ES-I3 (cell line): ENCODE measurements around the gene PITX1.

Experiments
- H3K36me3 ChIP-seq: 2 replicates; pipeline ENCODE4 v1.6.1; 2013; ENCODE audit warnings: mild to moderate bottlenecking, low read length, control low read depth, moderate library complexity; ENCODE audit not compliant: insufficient read depth
- H3K4me1 ChIP-seq: 2 replicates; pipeline ENCODE4 v1.6.1; 2013; ENCODE audit warnings: mild to moderate bottlenecking, control low read depth, low read length; ENCODE audit not compliant: insufficient read depth
- H3K9ac ChIP-seq: 2 replicates; pipeline ENCODE4 v1.6.1; 2013; ENCODE audit warnings: low read depth, mild to moderate bottlenecking, low read length, moderate library complexity
- H3K9me3 ChIP-seq: 2 replicates; pipeline ENCODE4 v1.6.1; 2013; ENCODE audit warnings: mild to moderate bottlenecking, low read length, moderate library complexity; ENCODE audit not compliant: control insufficient read depth, insufficient read depth

PITX1 gene

GRCh38 chr5:135041145-135041587, 7.1 kb upstream of the PITX1 start:
- Histone ChIP-seq H3K9ac (peak overlapping the region; percentile 45; the same call in 1 of the 2 replicates), H3K4me1 (no peaks in the 10 kb centered on the region; the same call in 1 of the 2 replicates)

GRCh38 chr5:135040333-135041144, 6.5 kb upstream of the PITX1 start:
- H3K9ac ChIP-seq: peak overlapping the region; percentile 45; the same call in 1 of the 2 replicates
- H3K36me3 ChIP-seq: no peaks in the 10 kb centered on the region
- no peaks in the 10 kb centered on the region for H3K9me3 ChIP-seq
- no peaks in the 10 kb centered on the region; the same call in 1 of the 2 replicates for H3K4me1 ChIP-seq

More at GRCh38 chr5:135041145-135041587, 7.1 kb upstream of the PITX1 start:
- Histone ChIP-seq H3K9me3 (no peaks in the 10 kb centered on the region), H3K36me3 (no peaks in the 10 kb centered on the region)

DNA sequence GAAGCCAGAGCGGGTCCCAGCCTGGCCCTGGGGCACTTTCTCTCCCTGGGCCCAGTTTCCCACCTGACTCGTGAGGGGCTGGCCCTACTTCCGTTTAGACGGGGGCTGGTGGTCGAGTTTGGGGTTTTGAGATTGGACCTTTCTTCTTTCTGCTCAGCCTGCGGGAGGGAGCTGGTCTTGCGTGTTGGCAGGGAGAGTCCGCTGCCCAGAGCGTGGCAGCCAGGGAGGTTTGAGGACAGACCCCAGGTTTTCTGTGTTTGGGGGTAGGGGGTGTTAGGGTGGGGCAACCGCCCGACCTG, 6.0 kb upstream of the PITX1 start:
- H3K4me1 ChIP-seq: no peaks in the 10 kb centered on the region; the same call in 1 of the 2 replicates
- H3K9ac ChIP-seq: peak overlapping the region; percentile 45; the same call in 1 of the 2 replicates
- no peaks in the 10 kb centered on the region for H3K9me3 ChIP-seq
- H3K36me3 ChIP-seq: no peaks in the 10 kb centered on the region

GRCh38 chr5:135039271-135040033, 5.4 kb upstream of the PITX1 start:
- Histone ChIP-seq H3K9ac (peak overlapping the region; percentile 45; the same call in 1 of the 2 replicates), H3K36me3 (no peaks in the 10 kb centered on the region), H3K9me3 (no peaks in the 10 kb centered on the region), H3K4me1 (no peaks in the 10 kb centered on the region; the same call in 1 of the 2 replicates)

DNA sequence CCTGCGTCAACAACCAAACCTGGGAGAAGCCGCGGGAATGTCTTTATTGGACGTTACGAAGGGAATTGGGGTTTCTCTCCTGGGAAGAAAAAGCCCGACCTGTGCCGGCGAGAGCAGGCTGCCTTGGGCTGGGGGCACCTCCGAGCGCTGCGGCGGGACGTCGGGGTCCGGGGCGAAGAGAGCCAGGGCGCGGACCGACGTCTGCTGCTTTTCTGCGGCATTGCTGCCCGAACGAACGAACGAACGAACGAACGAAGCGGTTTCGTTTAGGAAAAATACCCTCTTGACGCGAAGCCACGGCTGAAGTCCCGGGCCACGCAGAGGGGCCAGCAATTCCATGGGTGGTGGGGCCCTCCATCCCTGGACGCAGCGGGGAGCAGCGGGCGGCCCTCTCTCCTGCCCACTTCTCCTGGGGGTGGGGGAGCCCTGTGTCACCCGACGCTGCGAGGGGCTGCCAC, 4.8 kb upstream of the PITX1 start:
- Histone ChIP-seq H3K36me3 (no peaks in the 10 kb centered on the region), H3K9me3 (no peaks in the 10 kb centered on the region), H3K4me1 (no peaks in the 10 kb centered on the region; the same call in 1 of the 2 replicates), H3K9ac (peak overlapping the region; percentile 45; the same call in 1 of the 2 replicates)

- no peaks in the 10 kb centered on the region; the same call in 1 of the 2 replicates for H3K4me1 ChIP-seq
- no peak overlapping the region; the same call in 1 of the 2 replicates for H3K9ac ChIP-seq
- H3K36me3 ChIP-seq: no peaks in the 10 kb centered on the region
- H3K9me3 ChIP-seq: no peaks in the 10 kb centered on the region
Measured at GRCh38 chr5:135038205-135038812, 4.3 kb upstream of the PITX1 start.

- no peaks in the 10 kb centered on the region for H3K36me3 ChIP-seq
- H3K4me1 ChIP-seq: no peaks in the 10 kb centered on the region; the same call in 1 of the 2 replicates
- no peak overlapping the region for H3K9ac ChIP-seq
- no peaks in the 10 kb centered on the region for H3K9me3 ChIP-seq
Measured at GRCh38 chr5:135037519-135038204, 3.6 kb upstream of the PITX1 start.

GRCh38 chr5:135036405-135036804, 2.4 kb upstream of the PITX1 start:
- H3K36me3 ChIP-seq: no peaks in the 10 kb centered on the region
- no peaks in the 10 kb centered on the region for H3K9me3 ChIP-seq
- peaks cover 7% of the 10 kb centered on the region; the same call in 1 of the 2 replicates for H3K4me1 ChIP-seq
- no peak overlapping the region for H3K9ac ChIP-seq

GRCh38 chr5:135035678-135036030, 1.6 kb upstream of the PITX1 start:
- Histone ChIP-seq H3K36me3 (no peaks in the 10 kb centered on the region), H3K9me3 (no peaks in the 10 kb centered on the region), H3K4me1 (peaks cover 7% of the 10 kb centered on the region; the same call in 1 of the 2 replicates), H3K9ac (no peak overlapping the region)

DNA sequence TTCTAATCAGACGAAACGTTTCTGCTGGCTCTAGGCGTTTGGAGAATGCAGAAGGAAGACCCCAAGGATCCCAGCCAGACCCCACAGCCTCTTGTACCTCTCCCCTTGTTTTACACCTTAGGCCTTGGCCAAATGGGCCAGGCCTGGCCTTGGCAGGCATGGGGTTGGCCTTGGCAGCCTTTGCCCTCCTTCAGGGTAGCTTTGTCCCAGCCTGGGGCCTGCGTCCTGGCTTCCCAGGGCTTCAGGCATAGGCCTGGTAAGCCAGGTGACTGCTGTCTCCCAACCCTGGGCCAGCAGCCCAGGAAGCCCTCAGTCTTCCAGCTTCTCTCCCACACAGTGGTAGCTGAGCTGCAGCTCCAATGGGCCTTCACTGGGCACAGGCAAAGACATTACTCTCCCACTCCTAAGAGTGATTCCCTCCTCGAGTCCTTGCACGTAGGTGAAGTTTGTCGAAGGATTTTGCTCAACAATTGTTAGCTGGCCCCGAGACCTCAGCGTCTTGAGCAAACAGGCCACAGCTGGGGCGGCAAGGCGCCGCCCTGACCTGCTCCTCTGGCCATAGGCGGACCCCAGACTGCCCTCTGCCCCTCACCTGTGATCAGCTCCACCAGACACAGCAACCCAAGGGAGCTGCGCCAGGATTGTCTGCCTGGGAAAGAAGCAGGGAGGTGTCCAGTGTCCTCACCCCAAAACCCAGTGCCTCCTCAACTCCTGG, 1.1 kb upstream of the PITX1 start:
- H3K9me3 ChIP-seq: no peaks in the 10 kb centered on the region
- H3K9ac ChIP-seq: peak overlapping the region; percentile 47; the same call in 1 of the 2 replicates
- no peaks in the 10 kb centered on the region for H3K36me3 ChIP-seq
- peaks cover 13% of the 10 kb centered on the region for H3K4me1 ChIP-seq

GRCh38 chr5:135034236-135034962, 371 bp upstream of the PITX1 start:
- Histone ChIP-seq H3K4me1 (peaks cover 14% of the 10 kb centered on the region), H3K9me3 (no peaks in the 10 kb centered on the region), H3K9ac (peak overlapping the region; percentile 47; the same call in 1 of the 2 replicates), H3K36me3 (no peaks in the 10 kb centered on the region)

GRCh38 chr5:135032999-135033861, 798 bp downstream of the PITX1 start:
- Histone ChIP-seq H3K4me1 (peaks cover 14% of the 10 kb centered on the region), H3K36me3 (no peaks in the 10 kb centered on the region), H3K9ac (peak overlapping the region; percentile 36; the same call in 1 of the 2 replicates), H3K9me3 (no peaks in the 10 kb centered on the region)
